Type B pancreatic cell (in vitro differentiated cells): ENCODE results near the gene NANS. TPM values are rescaled to one million over a fixed set of nuclear protein-coding genes. Genes with fewer than 3 reads are reported as not detected.
A peak's percentile ranks its signal among the peaks of the same experiment; 100 is the strongest.
"Not testable (repeated sequence)": the region's sequence is repeated elsewhere in the genome, so short reads cannot be mapped to it uniquely, and the experiment has no call there.

ENCODE experiments used
- DNase-seq: peaks from one replicate; pipeline ENCODE4 v3.0.0; 2021; ENCODE audit warnings: mixed read lengths; ENCODE audit not compliant: unreplicated experiment; ENCODE audit errors: extremely low spot score
- H3K27ac Mint-ChIP-seq: 2 replicates; pipeline ENCODE4 v1.8.0; 2021; ENCODE audit warnings: mild to moderate bottlenecking, mixed read lengths
- H3K27me3 Mint-ChIP-seq: 2 replicates; pipeline ENCODE4 v1.8.0; 2021; ENCODE audit warnings: mixed read lengths
- H3K36me3 Mint-ChIP-seq: 2 replicates; pipeline ENCODE4 v1.8.0; 2021; ENCODE audit warnings: mixed read lengths
- H3K4me1 Mint-ChIP-seq: one replicate; pipeline ENCODE4 v1.8.0; 2021; ENCODE audit warnings: mixed read lengths; ENCODE audit not compliant: unreplicated experiment
- H3K4me3 Mint-ChIP-seq: 2 replicates; pipeline ENCODE4 v1.8.0; 2021; ENCODE audit warnings: mild to moderate bottlenecking, mixed read lengths
- H3K9me3 Mint-ChIP-seq: 2 replicates; pipeline ENCODE4 v1.8.0; 2021; ENCODE audit warnings: mixed read lengths
- CTCF ChIP-seq: fragments of 200-600 bp; sonication (generic); conservative IDR thresholded peaks from 2 replicates; pipeline ENCODE4 v1.5.0; 2021; ENCODE audit warnings: antibody characterized with exemption, mild to moderate bottlenecking
- total RNA-seq: library from RNA; stranded (reverse); gene quantifications from 2 replicates; pipeline ENCODE4 v1.2.1, GENCODE V29; 2021; ENCODE audit warnings: low replicate concordance

The NANS gene
- total RNA-seq, 1 donor from 2014 or later, result 44.6 TPM

- peak overlapping the region; percentile 4 for H3K27ac Mint-ChIP-seq
- H3K4me1 Mint-ChIP-seq, result peaks cover 19% of the 10 kb centered on the region
- no peak for TF ChIP-seq CTCF
- DNase-seq, result no peak
- H3K36me3 Mint-ChIP-seq, result no peaks in the 10 kb centered on the region
- H3K27me3 Mint-ChIP-seq, result no peaks in the 10 kb centered on the region
- H3K9me3 Mint-ChIP-seq, result no peaks in the 10 kb centered on the region
- H3K4me3 Mint-ChIP-seq, result no peak overlapping the region
Measured at GRCh38 chr9:98101868-98102273, 45.3 kb downstream of the NANS start.

GRCh38 chr9:98104445-98104881, 47.9 kb downstream of the NANS start:
- H3K27ac Mint-ChIP-seq, result no peak overlapping the region
- TF ChIP-seq CTCF, result no peak
- H3K9me3 Mint-ChIP-seq, result no peaks in the 10 kb centered on the region
- DNase-seq, result no peak
- peaks cover 13% of the 10 kb centered on the region for H3K4me1 Mint-ChIP-seq
- no peaks in the 10 kb centered on the region for H3K27me3 Mint-ChIP-seq
- H3K36me3 Mint-ChIP-seq, result no peaks in the 10 kb centered on the region
- no peak overlapping the region for H3K4me3 Mint-ChIP-seq

- Mint-ChIP-seq H3K4me1 (peaks cover 11% of the 10 kb centered on the region), H3K36me3 (peaks cover 3% of the 10 kb centered on the region), H3K4me3 (no peak overlapping the region), H3K27me3 (no peaks in the 10 kb centered on the region), H3K27ac (no peak overlapping the region), H3K9me3 (no peaks in the 10 kb centered on the region)
- no peak for DNase-seq
- TF ChIP-seq CTCF, result no peak
Measured at GRCh38 chr9:98105006-98105405, 48.5 kb downstream of the NANS start.

GRCh38 chr9:98107926-98108325, 51.4 kb downstream of the NANS start:
- Mint-ChIP-seq H3K27ac (no peak overlapping the region), H3K4me1 (no peaks in the 10 kb centered on the region), H3K4me3 (no peak overlapping the region), H3K36me3 (peaks cover 3% of the 10 kb centered on the region), H3K27me3 (no peaks in the 10 kb centered on the region), H3K9me3 (no peaks in the 10 kb centered on the region)
- TF ChIP-seq CTCF, result no peak
- DNase-seq, result no peak

GRCh38 chr9:98108531-98109031, 52.0 kb downstream of the NANS start:
- peaks cover 3% of the 10 kb centered on the region for H3K36me3 Mint-ChIP-seq
- no peak for DNase-seq
- H3K4me3 Mint-ChIP-seq, result no peak overlapping the region
- no peaks in the 10 kb centered on the region for H3K4me1 Mint-ChIP-seq
- H3K27me3 Mint-ChIP-seq, result no peaks in the 10 kb centered on the region
- no peak for TF ChIP-seq CTCF
- no peak overlapping the region for H3K27ac Mint-ChIP-seq
- H3K9me3 Mint-ChIP-seq, result no peaks in the 10 kb centered on the region

- H3K9me3 Mint-ChIP-seq, result no peaks in the 10 kb centered on the region
- peaks cover 3% of the 10 kb centered on the region for H3K36me3 Mint-ChIP-seq
- no peak for TF ChIP-seq CTCF
- no peak overlapping the region for H3K4me3 Mint-ChIP-seq
- H3K4me1 Mint-ChIP-seq, result no peaks in the 10 kb centered on the region
- no peak for DNase-seq
- H3K27ac Mint-ChIP-seq, result no peak overlapping the region
- H3K27me3 Mint-ChIP-seq, result no peaks in the 10 kb centered on the region
Measured at GRCh38 chr9:98109052-98109451, 52.5 kb downstream of the NANS start.

DNA sequence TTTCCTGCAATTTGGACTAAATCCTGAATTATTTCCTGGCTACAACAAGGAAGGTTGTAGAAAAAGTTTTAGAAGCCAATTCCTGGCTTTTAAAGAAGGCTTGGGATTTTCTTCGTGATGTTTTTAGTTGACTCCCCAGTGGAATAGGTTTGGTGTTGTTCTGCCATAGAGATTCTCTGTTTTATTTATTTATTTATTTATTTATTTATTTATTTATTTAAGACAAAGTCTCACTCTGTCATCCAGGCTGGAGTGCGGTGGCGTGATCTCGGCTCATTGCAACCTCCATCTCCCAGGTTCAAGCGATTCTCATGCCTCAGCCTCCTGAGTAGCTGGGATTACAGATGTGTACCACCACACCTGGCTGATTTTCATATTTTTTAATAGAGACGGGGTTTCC, 60.6 kb downstream of the NANS start:
- not testable (repeated sequence) for DNase-seq, H3K36me3 Mint-ChIP-seq, H3K27me3 Mint-ChIP-seq, H3K27ac Mint-ChIP-seq, H3K9me3 Mint-ChIP-seq
- Mint-ChIP-seq H3K4me1 (peaks cover 13% of the 10 kb centered on the region), H3K4me3 (peak overlapping the region; percentile 9)
